IMR-90 (cell line): ENCODE data around the gene CGNL1. TPM values are rescaled to one million over a fixed set of nuclear protein-coding genes. Genes with fewer than 3 reads are reported as not detected.

Experiments used
- ATAC-seq: fragments of 200-7000 bp; cut with Tn5 transposase; 2 replicates; pipeline ENCODE4 v1.9.1; 2020; ENCODE audit warnings: low read depth, mild to moderate bottlenecking, moderate library complexity
- BruUV-seq: library from RNA; stranded (reverse); fragments of 400-500 nt; replicated peaks from 2 replicates; lab custom pipeline; 2021; lab: Mats Ljungman, UMichigan
- CTCF ChIA-PET: fragments of 300-600 bp; formaldehyde crosslinking; extraction: SDS; loops from one replicate; lab custom pipeline; 2021; ENCODE audit warnings: antibody characterized with exemption; lab: Yijun Ruan, JAX
- POLR2A ChIA-PET: fragments of 300-600 bp; sonication (Branson Sonifier 250); formaldehyde crosslinking; loops from one replicate; lab custom pipeline; 2022; ENCODE audit warnings: antibody characterized with exemption; ENCODE audit not compliant: unreplicated experiment; lab: Charles Lee
- DNase-seq: peaks from one replicate; pipeline ENCODE4 v3.0.0; 2013
- H2AFZ ChIP-seq: replicated peaks from 2 replicates; pipeline ENCODE3; 2013; ENCODE audit warnings: low read length, mild to moderate bottlenecking; ENCODE audit not compliant: poor library complexity
- H2AK5ac ChIP-seq: 2 replicates; pipeline ENCODE4 v1.6.1; 2013; ENCODE audit warnings: low read depth, low read length, inconsistent platforms
- H2AK9ac ChIP-seq: replicated peaks from 2 replicates; pipeline ENCODE3; 2013; ENCODE audit warnings: mild to moderate bottlenecking, low read depth, low read length, moderate library complexity; ENCODE audit not compliant: poor library complexity
- H2BK120ac ChIP-seq: 2 replicates; pipeline ENCODE4 v1.6.1; 2013; ENCODE audit warnings: low read depth, low read length, inconsistent platforms
- H2BK15ac ChIP-seq: 3 replicates; pipeline ENCODE4 v1.6.1; 2013; ENCODE audit warnings: low read depth, low read length, inconsistent platforms
- H2BK20ac ChIP-seq: 2 replicates; pipeline ENCODE4 v1.6.1; 2013; ENCODE audit warnings: low read depth, mild to moderate bottlenecking, inconsistent platforms, low read length, moderate library complexity
- H2BK5ac ChIP-seq: 2 replicates; pipeline ENCODE4 v1.6.1; 2013; ENCODE audit warnings: mild to moderate bottlenecking, low read depth, low read length, inconsistent platforms; ENCODE audit not compliant: poor library complexity, severe bottlenecking
- H3K14ac ChIP-seq: replicated peaks from 2 replicates; pipeline ENCODE4 v1.6.1; 2013; ENCODE audit warnings: low read depth, low read length, inconsistent platforms
- H3K18ac ChIP-seq: 2 replicates; pipeline ENCODE4 v1.6.1; 2013; ENCODE audit warnings: low read depth, low read length, control low read depth
- H3K23ac ChIP-seq: 2 replicates; pipeline ENCODE4 v1.6.1; 2013; ENCODE audit warnings: low read depth, low read length, inconsistent platforms
- H3K27ac ChIP-seq: 2 replicates; pipeline ENCODE4 v1.5.1; 2013; ENCODE audit warnings: mild to moderate bottlenecking, control low read depth, low read length; ENCODE audit not compliant: insufficient read depth
- H3K27me3 ChIP-seq: 2 replicates; pipeline ENCODE4 v1.6.1; 2013; ENCODE audit warnings: low read length; ENCODE audit not compliant: control insufficient read depth, insufficient read depth
- H3K36me3 ChIP-seq: 2 replicates; pipeline ENCODE4 v1.6.1; 2013; ENCODE audit warnings: low read length, mixed read lengths; ENCODE audit not compliant: control insufficient read depth, insufficient read depth
- H3K4ac ChIP-seq: 2 replicates; pipeline ENCODE4 v1.6.1; 2013; ENCODE audit warnings: low read depth, low read length, inconsistent platforms
- H3K4me1 ChIP-seq: 2 replicates; pipeline ENCODE4 v1.6.1; 2013; ENCODE audit warnings: low read length, mixed read lengths; ENCODE audit not compliant: control insufficient read depth, insufficient read depth
- H3K4me2 ChIP-seq: 2 replicates; pipeline ENCODE4 v1.6.1; 2013; ENCODE audit warnings: low read depth, mild to moderate bottlenecking, control low read depth, low read length, moderate library complexity
- H3K4me3 ChIP-seq: 2 replicates; pipeline ENCODE4 v1.5.1; 2013; ENCODE audit warnings: low read depth, mild to moderate bottlenecking, control low read depth, low read length, moderate library complexity; ENCODE audit not compliant: insufficient read depth
- H3K56ac ChIP-seq: 2 replicates; pipeline ENCODE4 v1.6.1; 2013; ENCODE audit warnings: low read length, inconsistent platforms; ENCODE audit not compliant: insufficient read depth; ENCODE audit errors: extremely low read depth
- H3K79me1 ChIP-seq, 2 experiments: 2 replicates each; pipeline ENCODE4 v1.6.1; 2013; ENCODE audit warnings: low read length in 2 of 2, inconsistent platforms in 1 of 2, low read depth in 1 of 2
- H3K9ac ChIP-seq: 2 replicates; pipeline ENCODE4 v1.6.1; 2013; ENCODE audit warnings: low read depth, low read length, control low read depth
- H3K9me1 ChIP-seq: 2 replicates; pipeline ENCODE4 v1.6.1; 2013; ENCODE audit warnings: low read length, inconsistent platforms; ENCODE audit not compliant: insufficient read depth
- H3K9me3 ChIP-seq: 2 replicates; pipeline ENCODE4 v1.6.1; 2013; ENCODE audit warnings: low read length; ENCODE audit not compliant: control insufficient read depth, insufficient read depth
- H4K20me1 ChIP-seq: 2 replicates; pipeline ENCODE4 v1.6.1; 2013; ENCODE audit warnings: low read length, inconsistent platforms; ENCODE audit not compliant: insufficient read depth
- H4K5ac ChIP-seq: 2 replicates; pipeline ENCODE4 v1.6.1; 2013; ENCODE audit warnings: mild to moderate bottlenecking, low read depth, low read length, control low read depth
- H4K8ac ChIP-seq, 2 experiments: 2 replicates each; pipeline ENCODE4 v1.6.1; 2013; ENCODE audit warnings: low read depth in 2 of 2, low read length in 2 of 2, control low read depth in 1 of 2, inconsistent platforms in 1 of 2
- H4K91ac ChIP-seq: 2 replicates; pipeline ENCODE4 v1.6.1; 2013; ENCODE audit warnings: low read depth, low read length, inconsistent platforms; ENCODE audit not compliant: insufficient read depth
- CEBPB ChIP-seq: IDR thresholded peaks from 2 replicates; pipeline ENCODE4 v1.6.1; 2012; ENCODE audit warnings: low read depth, low read length, improper control_type of control experiment
- ELK1 ChIP-seq: fragments of 150-350 bp; IDR thresholded peaks from 2 replicates; pipeline ENCODE4 v1.6.1; 2016; ENCODE audit warnings: low read depth, mild to moderate bottlenecking, low read length, moderate library complexity, borderline replicate concordance
- FOS ChIP-seq: fragments of 150-350 bp; IDR thresholded peaks from 2 replicates; pipeline ENCODE4 v1.6.1; 2016; ENCODE audit warnings: low read depth, low read length
- MXI1 ChIP-seq: IDR thresholded peaks from 2 replicates; pipeline ENCODE4 v1.6.1; 2012; ENCODE audit warnings: low read depth, mild to moderate bottlenecking, low read length, moderate library complexity, borderline replicate concordance
- POLR2A ChIP-seq: IDR thresholded peaks from 2 replicates; pipeline ENCODE4 v1.6.1; 2012; ENCODE audit warnings: mild to moderate bottlenecking, low read depth, low read length
- RCOR1 ChIP-seq: IDR thresholded peaks from 2 replicates; pipeline ENCODE4 v1.6.1; 2012; ENCODE audit warnings: mild to moderate bottlenecking, low read length, improper control_type of control experiment; ENCODE audit not compliant: insufficient replicate concordance
- RFX5 ChIP-seq: IDR thresholded peaks from 2 replicates; pipeline ENCODE4 v1.8.0; 2012; ENCODE audit warnings: low read depth, mild to moderate bottlenecking, low read length, moderate library complexity
- SMC3 ChIP-seq: fragments of 150-350 bp; IDR thresholded peaks from 2 replicates; pipeline ENCODE4 v1.6.1; 2016; ENCODE audit warnings: low read depth, mild to moderate bottlenecking, antibody characterized with exemption, low read length, moderate library complexity
- WGBS, 2 experiments: methylation state at CpG; one replicate each; pipeline versions ENCODE4 v1.1.5 to v1.1.7; 2013; ENCODE audit warnings: missing lambda C conversion rate in 2 of 2; ENCODE audit not compliant: insufficient read length in 1 of 2; ENCODE audit errors: extremely low coverage in 2 of 2; 5-methylcytosine and 5-hydroxymethylcytosine counted together
- dilution Hi-C: fragments of 300-500 bp; cut with HindIII; formaldehyde crosslinking; loops from one replicate; pipeline ENCODE4 v1.14.3; 2018; ENCODE audit warnings: low sequenced_read_pairs; ENCODE audit not compliant: unreplicated experiment
- in situ Hi-C: fragments of 300-500 bp; cut with MboI; formaldehyde crosslinking; loops from 3 replicates; pipeline ENCODE4 v1.14.3; 2019; ENCODE audit warnings: low sequenced_read_pairs, inconsistent platforms, mixed read lengths
- intact Hi-C: fragments of 100-400 bp; cut with micrococcal nuclease; formaldehyde crosslinking; loops from 2 replicates; pipeline ENCODE4 v1.10.0; 2022
- polyA plus RNA-seq, 3 experiments: library from polyadenylated mRNA; depleted of rRNA; stranded (reverse); fragments of >200 nt; gene quantifications; 2 replicates each; pipeline ENCODE4 v1.2.3, GENCODE V29; 2012; ENCODE audit warnings: low replicate concordance in 1 of 3
- total RNA-seq: library from RNA; depleted of rRNA; stranded (reverse); fragments of >200 nt; gene quantifications from 2 replicates; pipeline ENCODE4 v1.2.3, GENCODE V29; 2012

Gene CGNL1
- total and polyA plus RNA-seq, 2 of the 4 experiments (the other 2 are of a cell fraction), result 0.07 to 0.18 TPM

GRCh38 chr15:57387564-57388076 is 11.3 kb downstream of the CGNL1 start:
- dilution Hi-C loops, result no loop called here
- Histone ChIP-seq H2AK5ac (no peak overlapping the region), H3K4me1 (peaks cover 3% of the 10 kb centered on the region), H3K4me2 (no peak overlapping the region), H4K20me1 (no peaks in the 10 kb centered on the region), H2BK120ac (no peak overlapping the region), H2AFZ (no peak overlapping the region), H3K4ac (no peak overlapping the region), H3K56ac (no peak overlapping the region), H2BK15ac (no peak overlapping the region), H3K9me1 (no peaks in the 10 kb centered on the region), H3K9ac (no peak overlapping the region), H3K23ac (no peak overlapping the region), H3K4me3 (no peak overlapping the region), H4K8ac (no peak overlapping the region), H2BK5ac (no peak overlapping the region), H3K27ac (no peak overlapping the region), H3K27me3 (peaks cover 23% of the 10 kb centered on the region), H3K9me3 (no peaks in the 10 kb centered on the region), H2AK9ac (no peak overlapping the region), H3K36me3 (no peaks in the 10 kb centered on the region), H3K14ac (no peak overlapping the region), H4K5ac (no peak overlapping the region), H2BK20ac (no peak overlapping the region), H3K79me1 (no peaks in the 10 kb centered on the region), H3K18ac (no peak overlapping the region), H4K91ac (no peak overlapping the region)
- in situ Hi-C loops, result no loop called here
- ChIA-PET CTCF (no interaction called here), POLR2A (no interaction called here)
- BruUV-seq, result no TSS peak
- TF ChIP-seq RFX5, result no peak
- no peak for TF ChIP-seq CEBPB
- no peak for TF ChIP-seq RCOR1
- no peak for TF ChIP-seq POLR2A
- no peak for TF ChIP-seq SMC3
- TF ChIP-seq MXI1, result no peak
- no peak for TF ChIP-seq ELK1
- TF ChIP-seq FOS, result no peak
- no CpG with 5 or more reads among the region's 3 CpGs for WGBS, 2 experiments
- intact Hi-C loops, result loop anchor here (5.0 kb wide), 1 partner anchor 95 kb away; no protein-coding TSS in a partner anchor
- ATAC-seq, result no peak
- DNase-seq, result no peak
